Hematopoietic multipotent progenitor cell (in vitro differentiated cells): ENCODE measurements around the gene JUN. TPM values are rescaled to one million over a fixed set of nuclear protein-coding genes. Genes with fewer than 3 reads are reported as not detected.
A peak's percentile ranks its signal among the peaks of the same experiment; 100 is the strongest.

Experiments
- DNase-seq, 3 donors: peaks; one replicate each; pipeline ENCODE4 v3.0.0-alpha.2; 2011 to 2015; ENCODE audit warnings: low read depth in 2 of 3, low spot score in 2 of 3
- total RNA-seq: library from RNA; depleted of rRNA; stranded (reverse); fragments of >200 nt; gene quantifications from one replicate; pipeline ENCODE4 v1.2.3, GENCODE V29; 2012

JUN gene
- total RNA-seq, 1 donor: 1,199 TPM

- DNase-seq: no peak
Observed at GRCh38 chr1:58764294-58764978, 19.4 kb downstream of the JUN start.

DNA sequence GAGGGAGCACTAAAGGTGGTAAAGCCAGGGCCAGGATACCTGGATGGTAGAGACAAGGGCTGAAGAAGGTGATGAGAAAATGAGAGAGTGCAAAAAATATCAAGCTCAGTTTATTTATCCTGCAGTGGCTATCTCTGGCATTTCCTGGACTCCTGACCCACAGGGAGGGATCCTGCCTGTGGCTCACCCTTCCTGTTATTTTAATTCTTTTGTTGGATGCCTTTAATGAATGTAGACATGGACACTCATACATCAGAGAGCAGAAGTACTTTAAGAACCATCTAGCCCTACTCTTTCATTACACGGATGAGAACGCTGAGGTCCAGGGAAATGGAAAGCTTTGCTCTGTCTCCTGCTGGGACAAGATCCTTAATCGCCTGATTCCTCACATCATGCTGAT is 20.6 kb downstream of the JUN start:
- no peak for DNase-seq

GRCh38 chr1:58762806-58763205 is 21.0 kb downstream of the JUN start:
- DNase-seq: no peak

- DNase-seq: peak in 2 of 3 donors; percentile 90 to 91
Observed at GRCh38 chr1:58755468-58755872, 28.4 kb downstream of the JUN start.

DNA sequence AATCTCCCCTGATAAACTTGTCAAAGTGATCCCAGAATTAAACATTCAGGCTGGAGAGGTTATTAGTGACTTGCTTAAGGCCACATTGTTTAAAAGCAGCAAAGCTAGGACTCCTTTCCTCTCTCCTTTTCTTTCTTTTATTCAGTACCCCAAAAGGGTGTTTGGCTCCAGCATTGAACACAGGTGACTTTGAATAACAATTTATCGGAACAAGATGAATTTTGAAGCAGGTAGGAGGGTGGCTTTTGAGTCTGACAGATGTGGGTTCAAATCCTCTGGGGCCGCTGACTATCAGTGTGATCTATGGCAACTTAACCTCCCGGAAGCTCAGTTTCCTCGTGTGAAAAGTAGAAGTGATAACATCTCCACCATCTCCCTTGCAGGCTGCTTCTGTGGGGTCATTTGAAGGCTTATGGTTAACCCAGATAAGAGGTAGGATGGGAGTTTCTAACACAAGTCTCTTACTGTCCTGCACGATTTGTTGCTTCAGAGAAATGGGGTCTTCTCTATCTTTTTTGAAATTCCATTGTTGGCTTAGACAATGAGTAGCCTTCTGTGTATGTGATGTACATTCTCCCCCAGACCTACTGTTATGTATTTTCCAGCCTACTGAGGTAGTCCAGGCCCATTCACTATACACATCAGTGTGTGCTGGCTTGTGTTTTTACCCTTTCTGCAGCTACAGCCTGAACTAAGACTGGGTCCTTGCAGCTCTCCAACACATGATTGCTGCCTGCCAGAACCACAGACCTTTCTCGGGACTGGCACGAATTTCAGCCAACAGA is 29.0 kb downstream of the JUN start:
- peak in 2 of 3 donors; percentile 44 to 76 for DNase-seq

DNA sequence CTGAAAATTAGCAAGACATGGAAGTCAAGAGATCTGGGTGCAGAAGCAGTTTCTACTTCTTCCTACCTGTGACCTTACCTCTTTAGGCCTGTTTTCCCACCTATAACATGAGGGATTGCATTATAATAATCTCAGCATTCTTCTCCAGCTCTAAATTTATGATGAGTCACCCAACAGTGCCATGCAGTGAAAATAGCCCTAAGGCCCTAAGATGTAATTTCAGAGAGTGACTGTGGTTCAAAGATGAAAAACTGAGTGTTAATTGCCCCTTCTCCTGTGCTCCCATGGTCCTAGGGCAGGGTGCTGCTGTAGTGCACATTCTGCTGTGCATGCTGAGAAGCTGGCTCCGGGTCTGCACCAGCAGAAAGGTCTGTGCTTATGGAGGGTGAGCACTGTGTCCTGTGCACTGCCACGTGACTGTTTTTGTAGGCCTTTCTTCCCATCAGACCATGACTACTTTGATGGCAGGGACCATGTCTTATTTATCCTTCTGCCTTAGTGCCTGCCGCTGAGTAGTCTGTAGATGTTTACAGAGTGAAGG is 29.7 kb downstream of the JUN start:
- no peak for DNase-seq

DNA sequence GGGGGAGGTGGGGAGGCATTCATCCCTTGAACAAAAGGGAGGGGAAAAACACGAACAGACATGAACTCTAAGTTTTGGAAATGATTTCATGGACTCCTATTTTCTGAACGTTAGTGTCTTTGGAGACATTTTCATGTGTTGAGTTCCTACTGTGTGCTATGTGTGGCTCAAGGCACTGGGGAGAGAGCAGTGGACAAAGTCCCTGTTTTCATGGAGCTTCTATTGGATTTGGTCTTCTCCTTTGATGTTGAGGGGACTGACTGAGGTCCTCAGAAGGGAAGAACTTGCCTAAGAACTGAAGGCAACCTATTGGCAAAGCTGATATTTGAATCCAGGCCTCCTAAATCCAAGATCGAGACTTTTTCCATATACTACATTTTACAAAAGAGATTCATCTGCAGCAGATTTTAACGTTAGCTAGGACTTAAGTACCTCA is 30.4 kb downstream of the JUN start:
- no peak for DNase-seq

DNA sequence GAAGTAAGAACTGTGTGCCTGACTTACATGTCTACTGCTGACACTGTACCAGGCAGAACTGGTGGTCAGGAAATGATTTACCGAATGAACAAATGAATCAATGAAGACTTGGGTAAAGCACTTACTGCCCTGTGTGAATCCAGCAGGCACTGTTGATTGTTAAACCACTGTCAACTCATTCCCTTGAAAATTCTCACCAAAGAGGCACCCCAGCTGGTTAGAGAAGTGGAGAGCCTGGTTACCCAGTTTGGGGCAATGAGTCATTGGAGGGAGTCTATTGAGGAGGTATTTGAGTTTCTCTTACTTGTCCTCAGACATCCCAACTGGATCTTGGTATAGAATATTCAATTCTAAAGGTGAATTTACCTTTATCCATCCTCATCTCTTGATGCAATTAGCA is 34.2 kb downstream of the JUN start:
- DNase-seq: no peak

DNA sequence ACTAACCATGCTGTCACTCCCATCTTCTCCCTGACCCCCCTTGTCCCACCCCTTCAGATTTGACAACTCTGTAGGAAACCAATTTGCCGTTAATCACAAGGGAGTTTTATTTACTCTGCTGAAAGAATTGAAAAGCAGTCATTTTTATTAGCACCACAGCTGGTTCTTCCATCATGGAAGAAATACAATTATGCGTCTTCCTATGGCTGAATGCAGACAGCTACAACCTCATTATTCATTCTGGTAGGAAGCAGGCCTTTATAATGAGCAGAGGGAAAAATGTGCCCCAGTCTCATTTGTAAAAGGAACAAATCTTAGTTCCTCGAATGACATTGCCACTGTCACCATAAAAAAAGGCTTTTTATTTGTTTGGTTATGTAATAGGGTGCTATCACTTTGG is 35.2 kb downstream of the JUN start:
- DNase-seq: no peak

DNA sequence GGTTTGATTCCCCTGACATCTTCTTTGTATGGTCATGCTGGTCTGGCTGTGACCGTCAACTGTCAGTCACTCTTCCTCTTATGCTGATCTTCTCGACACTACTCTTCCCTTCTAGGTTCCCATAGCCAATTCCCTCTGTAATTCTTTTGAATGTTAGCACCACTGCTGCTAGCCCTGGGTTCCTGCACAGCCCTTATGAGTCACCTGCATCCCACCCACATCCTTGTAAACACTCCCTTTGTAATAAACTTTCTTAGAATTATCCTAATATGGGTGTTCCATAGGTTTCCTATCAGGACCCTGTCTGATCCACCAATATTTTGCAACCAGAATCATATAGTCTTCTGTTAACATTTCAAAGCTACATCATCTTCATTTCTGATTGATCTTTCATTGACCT is 37.1 kb downstream of the JUN start:
- DNase-seq: no peak

- no peak for DNase-seq
Observed at GRCh38 chr1:58746182-58746581, 37.7 kb downstream of the JUN start.

DNA sequence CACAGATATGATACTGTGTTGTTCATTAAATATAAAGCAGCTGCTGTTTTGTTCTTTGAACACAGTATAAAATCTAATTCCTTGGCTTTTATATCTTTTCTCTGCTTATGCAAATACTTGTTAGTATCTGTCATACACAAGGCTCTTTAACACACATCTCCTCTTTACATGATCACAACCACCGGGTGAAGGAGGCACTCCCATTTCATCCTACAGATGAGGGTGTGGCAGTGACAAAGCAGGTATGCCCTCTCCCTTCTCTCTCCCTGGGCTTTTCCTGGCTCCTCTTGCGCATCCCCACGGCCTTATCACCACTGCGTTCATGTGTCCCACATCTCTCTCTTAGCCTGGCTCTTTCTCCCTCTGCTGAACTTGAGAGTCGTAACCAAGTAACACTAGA is 38.2 kb downstream of the JUN start:
- no peak for DNase-seq

- no peak for DNase-seq
Observed at GRCh38 chr1:58745117-58745516, 38.7 kb downstream of the JUN start.

DNA sequence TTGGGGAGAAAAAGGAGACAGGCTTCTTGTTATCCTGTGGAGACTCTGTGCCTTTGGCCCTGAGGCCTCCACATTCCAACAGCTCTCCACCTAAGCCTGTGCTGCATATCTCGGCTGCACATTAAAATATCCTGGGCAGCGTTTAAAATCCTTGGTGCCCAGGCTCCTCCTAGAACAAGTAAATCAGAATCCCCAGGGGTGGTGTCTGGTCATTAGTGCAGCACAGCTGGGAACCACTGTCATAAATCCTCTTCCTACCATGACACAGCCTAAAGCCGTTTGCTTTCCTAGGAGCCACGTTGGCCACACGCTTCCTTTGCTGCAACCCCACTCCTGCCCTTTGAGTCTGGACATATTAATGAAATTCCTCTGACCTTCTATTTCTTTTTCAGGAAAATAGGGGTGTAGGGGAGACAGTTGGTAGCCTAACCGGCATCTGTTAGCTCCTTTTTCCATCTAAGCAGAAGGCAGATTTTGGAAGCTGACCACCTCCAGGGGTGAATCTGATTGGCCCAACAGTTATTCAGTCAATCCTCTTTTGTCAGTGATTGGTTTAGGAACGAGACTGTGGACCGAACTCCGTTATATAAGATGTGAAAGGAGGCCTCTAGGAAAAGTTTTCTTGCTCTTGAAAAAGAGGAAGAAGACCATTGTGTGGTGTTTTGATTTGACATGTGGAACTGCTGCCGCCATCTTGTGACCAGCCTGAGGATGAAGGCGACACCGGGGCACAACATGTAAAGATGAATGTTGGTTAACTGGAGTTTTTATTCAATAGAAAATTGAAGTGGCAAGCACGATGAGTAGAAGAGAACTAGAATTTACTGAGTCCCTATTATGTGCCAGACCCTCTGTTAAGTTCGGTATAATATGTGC is 41.9 kb downstream of the JUN start:
- DNase-seq: no peak

- peak; percentile 28 to 77 (median 45) for DNase-seq
Observed at GRCh38 chr1:58739856-58740466, 43.9 kb downstream of the JUN start.

DNA sequence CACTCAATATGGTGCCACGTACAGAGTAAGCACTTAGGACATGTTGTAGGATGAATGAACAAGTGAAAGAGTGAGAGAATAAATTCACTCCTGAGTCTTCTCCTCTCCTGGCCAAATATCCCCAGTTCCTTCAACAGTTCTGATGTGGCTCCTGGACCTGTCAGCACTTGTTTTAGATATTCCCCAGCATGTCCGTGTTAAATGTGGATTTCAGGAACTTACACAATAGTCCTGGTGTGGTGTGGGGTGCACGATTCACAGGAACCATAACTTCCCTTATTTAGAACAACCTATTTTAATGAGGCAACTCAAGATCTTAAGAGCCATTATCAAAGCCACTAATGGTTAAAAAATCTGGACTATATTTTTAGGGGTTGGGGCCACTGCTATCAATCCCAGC is 45.0 kb downstream of the JUN start:
- no peak for DNase-seq

DNA sequence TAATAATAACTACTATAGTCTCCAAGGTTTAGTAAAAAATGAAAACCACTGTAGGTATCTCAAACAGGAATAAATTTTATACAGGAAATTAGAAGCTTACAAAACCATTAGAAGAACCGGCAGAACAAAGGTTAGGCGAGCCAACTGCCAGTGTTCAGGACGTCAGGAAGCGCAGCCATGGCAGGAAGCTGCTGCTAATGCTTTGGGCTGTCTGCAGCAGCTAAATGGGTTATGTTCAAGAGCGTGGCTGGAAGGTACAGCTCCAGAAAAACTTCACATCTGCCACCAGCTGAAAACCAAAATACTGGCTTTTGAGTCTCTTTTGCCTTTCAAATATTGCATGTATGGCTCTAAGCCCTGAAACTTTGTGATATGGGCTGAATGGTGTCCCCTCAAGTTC is 48.3 kb downstream of the JUN start:
- peak in 1 of 3 donors; percentile 46 for DNase-seq

DNA sequence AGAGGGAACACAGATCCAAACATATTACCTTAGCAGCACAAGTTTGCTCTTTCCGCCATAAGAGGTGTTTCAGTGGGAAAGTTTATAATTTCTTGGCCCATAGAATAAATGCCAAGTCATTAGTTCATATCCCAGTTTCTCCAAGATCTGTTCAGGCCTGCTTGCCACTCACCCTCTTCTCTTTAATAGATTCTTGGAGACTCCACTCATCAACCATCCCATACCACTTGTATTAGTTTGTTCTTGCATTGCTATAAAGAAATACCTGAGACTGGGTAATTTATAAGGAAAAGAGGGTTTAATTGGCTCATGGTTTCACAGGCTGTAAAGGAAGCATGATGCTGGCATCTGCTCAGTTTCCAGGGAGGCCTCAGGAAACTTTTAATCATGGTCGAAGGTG is 49.2 kb downstream of the JUN start:
- DNase-seq: no peak

GRCh38 chr1:58732087-58732775 is 51.6 kb downstream of the JUN start:
- DNase-seq: no peak
